Measurements from ENCODE around the gene FOXS1.

- TF ChIP-seq EZH2 (IDR thresholded peaks at IDR 0.05; ENCODE audit: borderline replicate concordance, low read depth, low read length, poor library complexity, severe bottlenecking) = no peak
- no peak for TF ChIP-seq CTCF (conservative IDR thresholded peaks at IDR 0.05; ENCODE audit: low read depth, low read length)
Observed at GRCh38 chr20:31862157-31862470, 16.7 kb upstream of the FOXS1 start.
